HG03196 (cell line): ENCODE data around the gene ETNPPL.
"Not testable (repeated sequence)": the region's sequence is repeated elsewhere in the genome, so short reads cannot be mapped to it uniquely, and the experiment has no call there.

Source experiments
- ATAC-seq: cut with Tn5 transposase; IDR thresholded peaks from one replicate; pipeline ENCODE4 v1.9.1; 2021; ENCODE audit not compliant: unreplicated experiment

Gene ETNPPL

GRCh38 chr4:108758498-108758897 is 4.4 kb downstream of the ETNPPL start:
- ATAC-seq: no peak

- ATAC-seq: no peak
These were observed 8.5 kb downstream of the ETNPPL start for GRCh38 chr4:108754327-108754726.

DNA sequence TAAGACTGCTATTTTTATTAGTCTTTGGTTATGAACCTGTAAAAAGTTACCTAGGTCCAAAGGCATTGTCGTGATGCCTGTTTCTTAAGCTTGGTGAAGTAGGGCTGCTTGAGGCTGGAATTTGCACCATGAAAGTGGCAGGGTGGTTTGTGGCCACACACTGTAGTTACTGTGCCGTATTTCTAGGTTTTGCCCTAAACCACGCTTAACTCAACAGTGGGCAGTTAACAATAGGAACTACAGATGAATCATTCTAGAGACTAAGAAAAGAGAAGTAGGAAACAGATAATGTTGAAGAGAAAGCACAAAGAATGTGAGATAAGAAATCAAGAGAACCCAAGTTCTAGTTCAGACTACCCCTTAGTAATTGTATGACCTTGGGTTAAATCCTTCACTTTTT is 11.5 kb downstream of the ETNPPL start:
- no peak for ATAC-seq

GRCh38 chr4:108749119-108749518 is 13.7 kb downstream of the ETNPPL start:
- ATAC-seq: no peak

DNA sequence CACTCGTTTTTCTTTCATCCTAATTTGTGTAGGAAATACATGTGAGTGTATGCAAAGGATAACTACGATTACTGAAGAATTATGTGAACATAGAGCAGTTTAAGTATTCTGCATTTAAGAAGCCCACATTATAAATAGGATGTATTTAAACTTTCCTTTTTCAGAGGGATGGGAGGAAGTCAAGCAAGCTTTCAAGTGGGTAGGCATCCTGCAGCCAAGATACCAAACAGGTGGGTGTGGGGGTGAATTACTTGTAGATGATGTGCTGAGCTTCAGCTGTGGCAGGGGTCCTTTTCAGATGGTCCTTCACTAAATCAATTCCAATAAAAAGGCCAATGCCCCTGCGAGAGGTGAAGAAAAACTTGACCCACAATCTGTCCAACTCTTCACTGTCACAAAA is 16.3 kb downstream of the ETNPPL start:
- no peak for ATAC-seq

DNA sequence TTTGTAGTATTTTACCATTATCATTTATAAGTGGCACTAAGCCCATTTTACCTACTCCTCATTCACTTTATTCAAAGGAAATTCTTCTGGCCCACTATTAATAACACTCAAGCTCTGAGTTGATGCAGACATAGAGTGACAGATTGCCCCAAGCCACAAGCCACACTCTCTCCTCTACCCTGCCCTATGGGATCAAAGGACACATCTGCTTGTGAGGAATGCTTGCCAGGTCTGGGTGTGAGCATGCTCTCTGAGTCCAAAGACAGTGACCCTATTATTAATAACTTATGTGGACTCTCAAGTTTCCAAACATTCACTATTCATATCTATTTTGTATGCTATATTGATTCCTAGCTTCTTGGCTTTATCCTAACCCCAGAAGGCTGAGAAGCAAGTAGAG is 18.5 kb downstream of the ETNPPL start:
- no peak for ATAC-seq

DNA sequence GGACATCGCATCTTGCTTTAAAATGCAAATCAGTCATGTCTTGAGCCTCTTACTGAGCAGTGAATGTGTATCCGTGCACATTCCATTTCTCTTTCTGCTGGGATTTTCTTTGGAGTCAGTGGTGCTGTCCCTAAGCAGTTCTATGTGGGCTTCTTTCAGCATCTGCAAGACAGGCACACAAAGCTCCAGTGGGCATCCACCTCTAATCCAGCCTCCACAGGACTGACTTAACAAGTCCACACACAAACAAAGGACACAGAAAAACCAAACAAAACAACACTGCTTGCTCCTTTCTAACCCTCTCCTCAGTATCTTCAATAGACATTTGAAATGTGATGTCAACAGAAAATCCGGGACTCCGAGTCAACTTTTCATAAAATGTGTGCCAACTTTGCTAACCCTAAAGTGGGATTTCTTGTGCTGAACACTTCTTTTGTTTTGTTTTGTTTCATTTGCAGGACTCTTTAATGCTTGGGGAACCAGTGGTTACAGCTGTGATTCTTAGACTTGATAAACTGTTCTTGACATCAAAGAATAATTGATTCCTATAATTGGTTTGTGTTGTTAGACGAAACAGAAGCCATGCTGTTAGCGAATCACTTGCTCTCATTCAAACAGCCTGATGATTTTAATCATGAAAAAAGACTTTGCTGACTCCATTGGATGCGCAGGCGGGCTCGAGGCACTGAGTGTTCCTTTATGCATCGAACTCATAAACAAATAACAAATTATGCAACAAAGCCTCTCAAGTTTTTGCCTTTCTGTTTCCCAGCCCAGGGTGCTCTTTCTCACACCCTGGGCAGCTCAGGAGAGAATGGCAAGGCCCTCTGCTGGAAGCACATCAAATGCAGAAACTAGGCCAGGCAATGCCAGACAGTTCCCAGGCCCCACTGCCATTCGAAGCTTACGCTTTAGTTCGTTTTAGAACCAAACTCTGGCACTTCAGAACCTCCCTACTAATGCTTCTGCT is 20.1 kb downstream of the ETNPPL start:
- ATAC-seq: no peak

- no peak for ATAC-seq
These were observed 24.7 kb downstream of the ETNPPL start for GRCh38 chr4:108738003-108738706.

GRCh38 chr4:108731006-108731405 is 31.8 kb downstream of the ETNPPL start:
- ATAC-seq: no peak

DNA sequence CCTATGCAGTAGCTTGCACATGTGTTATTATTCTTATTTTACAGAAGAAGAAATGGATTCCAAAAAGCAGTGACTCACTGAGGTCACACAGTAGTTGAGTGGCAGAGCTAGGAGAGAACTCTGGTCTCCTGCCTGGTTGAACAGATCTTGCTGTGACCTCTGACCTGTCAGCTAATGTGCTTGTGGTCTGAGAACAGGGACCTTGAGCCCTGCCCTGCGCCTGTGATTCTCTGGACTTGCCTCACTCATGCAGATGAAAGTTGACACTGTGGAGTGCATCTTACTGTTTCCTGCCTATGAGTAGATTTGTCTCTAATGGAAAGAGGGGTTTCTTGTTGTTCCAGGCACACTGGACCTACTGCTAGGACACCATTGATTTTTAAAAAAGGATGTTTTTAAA is 32.3 kb downstream of the ETNPPL start:
- ATAC-seq: no peak

- ATAC-seq: no peak
These were observed 33.1 kb downstream of the ETNPPL start for GRCh38 chr4:108729731-108730130.

- ATAC-seq: no peak
These were observed 37.4 kb downstream of the ETNPPL start for GRCh38 chr4:108725457-108725856.

DNA sequence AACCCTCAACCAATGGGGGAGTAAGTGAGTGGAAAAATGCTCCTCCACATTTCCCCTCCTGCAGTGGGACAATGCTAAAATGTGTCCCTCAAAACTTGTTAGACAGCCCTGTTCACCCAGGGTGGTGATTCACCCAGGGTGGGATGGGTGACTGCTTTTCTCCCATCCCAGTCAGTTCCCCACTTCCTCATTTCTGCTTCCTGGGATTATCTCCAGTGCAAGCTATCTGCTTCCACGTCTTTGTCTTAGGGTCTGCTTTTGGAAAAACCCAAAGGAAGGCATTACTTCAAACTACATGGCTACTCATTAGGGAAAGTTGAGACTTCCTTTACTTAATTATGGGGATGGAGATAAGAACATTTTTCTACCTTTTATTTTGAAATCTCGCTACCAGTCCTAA is 45.5 kb downstream of the ETNPPL start:
- ATAC-seq: no peak

DNA sequence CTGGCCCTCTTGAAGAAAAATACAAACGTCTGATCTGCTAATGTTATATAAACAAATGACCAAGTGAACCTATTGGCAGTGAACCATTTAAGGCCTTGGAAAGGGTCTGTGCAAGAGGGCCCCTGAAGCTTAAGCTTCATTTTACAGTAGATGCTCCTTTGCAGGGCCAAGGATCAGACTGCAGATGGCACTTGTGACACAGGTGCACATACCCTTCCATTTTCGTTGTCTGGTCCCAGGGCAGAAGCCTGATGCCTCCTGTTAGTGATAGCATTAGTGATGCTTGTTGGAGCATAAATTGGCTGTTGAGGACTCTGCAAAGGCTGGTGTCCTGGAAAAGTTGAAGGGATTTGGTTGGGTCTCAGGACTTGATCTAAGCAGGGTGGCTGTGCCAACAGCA is 46.5 kb downstream of the ETNPPL start:
- ATAC-seq: no peak

DNA sequence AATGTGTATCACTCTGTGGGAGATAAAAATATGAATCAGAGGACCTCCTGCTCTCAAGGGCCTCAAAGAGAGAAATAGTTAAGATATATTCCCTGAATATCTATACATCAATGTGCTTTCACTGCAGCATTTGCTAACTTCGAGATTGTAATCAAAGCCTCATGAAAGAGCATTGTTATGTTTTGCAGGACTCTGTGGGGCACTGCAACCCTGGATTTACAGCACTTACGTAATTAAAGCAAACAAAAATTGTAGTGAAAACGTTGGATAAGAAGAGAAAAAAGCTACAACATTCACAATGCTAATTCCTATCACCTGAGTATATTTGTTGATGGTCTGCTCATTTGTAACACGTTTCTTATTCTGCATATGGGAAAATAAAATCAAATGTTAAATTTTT is 48.0 kb downstream of the ETNPPL start:
- ATAC-seq: no peak

DNA sequence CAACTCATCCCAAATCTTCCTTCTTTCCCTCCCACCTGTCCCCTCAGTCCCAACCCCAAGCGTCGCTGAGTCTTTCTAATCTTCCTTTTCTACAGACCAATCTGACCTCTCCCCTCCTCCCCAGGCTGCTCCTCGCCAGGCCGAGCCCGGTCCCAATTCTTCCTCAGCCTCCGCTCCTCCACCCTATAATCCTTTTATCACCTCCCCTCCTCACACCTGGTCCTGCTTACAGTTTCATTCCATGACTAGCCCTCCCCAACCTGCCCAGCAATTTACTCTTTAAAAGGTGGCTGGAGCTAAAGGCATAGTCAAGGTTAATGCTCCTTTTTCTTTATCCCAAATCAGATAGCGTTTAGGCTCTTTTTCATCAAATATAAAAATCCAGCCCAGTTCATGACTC is 52.3 kb downstream of the ETNPPL start:
- ATAC-seq: not testable (repeated sequence)

- ATAC-seq: no peak
These were observed 53.1 kb downstream of the ETNPPL start for GRCh38 chr4:108709722-108710121.

DNA sequence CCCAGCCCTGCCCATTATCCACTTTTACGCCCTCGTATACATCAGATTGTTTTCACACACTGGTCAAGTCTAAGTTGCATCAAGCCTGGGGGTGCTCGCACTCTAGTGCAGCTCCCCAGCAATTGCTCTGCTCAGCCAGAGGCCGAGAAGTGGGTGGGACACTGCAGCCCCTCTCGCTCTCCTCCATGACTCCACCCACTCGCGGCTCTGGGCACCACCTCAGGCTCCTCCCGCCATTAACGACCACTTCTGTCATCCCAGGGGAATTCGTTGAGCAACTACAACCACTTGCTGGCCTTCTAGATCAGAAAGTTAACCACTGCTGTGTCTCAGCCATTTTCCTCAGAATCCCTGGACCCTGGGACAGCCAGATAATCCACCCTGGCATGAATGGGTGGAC is 53.6 kb downstream of the ETNPPL start:
- no peak for ATAC-seq

DNA sequence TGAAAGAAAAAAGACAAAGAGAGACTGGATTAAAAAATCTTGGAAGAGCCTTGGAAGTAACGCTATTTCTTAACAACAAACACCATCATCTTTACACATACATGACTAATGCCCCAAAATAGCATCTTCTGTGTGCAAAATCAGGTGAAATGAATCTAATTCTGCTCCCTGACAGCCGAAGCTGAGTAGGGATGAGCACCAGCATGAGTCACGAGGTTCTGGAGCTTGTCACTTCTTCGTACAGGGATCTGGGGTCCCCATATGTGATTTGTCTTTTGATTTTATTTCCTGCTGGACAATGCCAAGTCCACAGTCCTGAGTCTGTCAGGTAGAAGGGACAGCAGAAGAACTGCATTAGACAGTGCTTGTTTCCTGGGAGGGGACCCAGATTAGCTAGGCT is 56.6 kb downstream of the ETNPPL start:
- ATAC-seq: no peak

DNA sequence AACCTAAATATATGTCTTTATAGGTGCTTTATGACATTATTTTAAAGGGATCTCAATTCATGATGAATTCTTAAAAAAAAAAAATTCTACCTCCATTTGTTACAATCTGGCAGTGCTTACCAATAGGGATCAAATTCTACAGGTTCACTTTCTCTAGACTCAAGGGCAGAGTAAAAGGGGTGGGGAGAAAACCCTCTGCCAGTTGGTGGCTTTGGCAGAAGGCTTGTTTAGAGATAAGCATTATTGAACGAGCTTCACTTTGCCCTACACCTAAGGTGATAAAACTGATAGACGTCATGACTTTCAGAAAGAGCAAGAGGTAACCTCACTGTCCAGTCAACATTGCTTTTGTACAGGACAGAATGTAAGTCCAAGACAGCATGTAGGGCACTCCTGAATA is 58.9 kb downstream of the ETNPPL start:
- ATAC-seq: no peak

GRCh38 chr4:108703370-108703769 is 59.5 kb downstream of the ETNPPL start:
- ATAC-seq: no peak

DNA sequence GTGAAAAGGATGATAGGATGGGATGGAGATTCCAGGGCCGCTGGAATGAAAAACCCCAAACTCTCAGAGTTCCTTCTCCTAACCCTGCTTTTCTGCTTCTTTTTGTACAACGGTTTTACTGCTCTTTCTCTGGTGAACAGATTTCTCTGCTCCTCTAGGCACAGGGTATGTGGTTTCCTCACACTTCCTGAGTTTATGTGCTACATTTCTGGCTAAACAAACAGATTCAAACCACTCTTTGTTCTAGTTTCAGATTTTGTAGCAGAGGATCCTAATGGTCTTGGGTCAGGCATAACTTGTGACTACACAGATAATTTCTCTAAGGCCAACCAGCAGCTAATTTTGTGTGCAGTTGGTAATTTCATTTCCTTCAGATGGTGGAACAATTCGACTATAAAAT is 59.9 kb downstream of the ETNPPL start:
- ATAC-seq: no peak
